ENCODE measurements around the gene DNAH11. TPM values are rescaled to one million over a fixed set of nuclear protein-coding genes. Genes with fewer than 3 reads are reported as not detected.

Gene DNAH11
- total RNA-seq, 1 donor from 2014 or later = 0.22 TPM

- no peak for DNase-seq
- TF ChIP-seq, protein P1, sequence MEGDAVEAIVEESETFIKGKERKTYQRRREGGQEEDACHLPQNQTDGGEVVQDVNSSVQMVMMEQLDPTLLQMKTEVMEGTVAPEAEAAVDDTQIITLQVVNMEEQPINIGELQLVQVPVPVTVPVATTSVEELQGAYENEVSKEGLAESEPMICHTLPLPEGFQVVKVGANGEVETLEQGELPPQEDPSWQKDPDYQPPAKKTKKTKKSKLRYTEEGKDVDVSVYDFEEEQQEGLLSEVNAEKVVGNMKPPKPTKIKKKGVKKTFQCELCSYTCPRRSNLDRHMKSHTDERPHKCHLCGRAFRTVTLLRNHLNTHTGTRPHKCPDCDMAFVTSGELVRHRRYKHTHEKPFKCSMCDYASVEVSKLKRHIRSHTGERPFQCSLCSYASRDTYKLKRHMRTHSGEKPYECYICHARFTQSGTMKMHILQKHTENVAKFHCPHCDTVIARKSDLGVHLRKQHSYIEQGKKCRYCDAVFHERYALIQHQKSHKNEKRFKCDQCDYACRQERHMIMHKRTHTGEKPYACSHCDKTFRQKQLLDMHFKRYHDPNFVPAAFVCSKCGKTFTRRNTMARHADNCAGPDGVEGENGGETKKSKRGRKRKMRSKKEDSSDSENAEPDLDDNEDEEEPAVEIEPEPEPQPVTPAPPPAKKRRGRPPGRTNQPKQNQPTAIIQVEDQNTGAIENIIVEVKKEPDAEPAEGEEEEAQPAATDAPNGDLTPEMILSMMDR (IDR thresholded peaks at IDR 0.05; ENCODE audit: partially characterized antibody, unreplicated experiment) = no peak
- peaks cover 1% of the 10 kb centered on the region for H3K9me3 Mint-ChIP-seq (ENCODE audit: unreplicated experiment)
- H3K4me1 Mint-ChIP-seq (ENCODE audit: low read depth, unreplicated experiment) = no peaks in the 10 kb centered on the region
- no peaks in the 10 kb centered on the region for H3K36me3 Mint-ChIP-seq (ENCODE audit: unreplicated experiment)
- H3K27me3 Mint-ChIP-seq (ENCODE audit: unreplicated experiment) = peaks cover 4% of the 10 kb centered on the region
- no peak overlapping the region for H3K27ac Mint-ChIP-seq (ENCODE audit: unreplicated experiment)
- H3K4me3 Mint-ChIP-seq (ENCODE audit: unreplicated experiment) = no peak overlapping the region
Observed at GRCh38 chr7:21908746-21909145, 365.9 kb downstream of the DNAH11 start.

DNA sequence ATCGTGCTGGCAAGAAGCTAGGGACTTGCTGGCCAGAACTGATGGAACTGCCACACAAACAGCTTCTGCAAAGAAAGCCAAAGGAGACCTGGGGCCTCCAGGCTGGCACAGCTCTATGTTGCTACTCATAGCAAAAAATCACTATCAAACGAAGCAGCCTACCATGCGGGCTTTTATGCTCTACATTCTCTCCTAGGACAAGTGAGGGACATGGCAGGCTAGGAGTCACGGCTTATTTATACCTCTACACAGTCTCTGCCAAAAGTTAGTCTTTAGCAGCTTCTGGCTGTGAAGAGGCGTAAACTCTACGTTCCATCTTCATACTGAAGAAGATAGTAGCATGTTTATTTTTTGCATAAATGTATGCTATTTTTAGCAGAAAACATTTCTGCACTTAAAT, 367.4 kb downstream of the DNAH11 start:
- H3K36me3 Mint-ChIP-seq (ENCODE audit: unreplicated experiment) = no peaks in the 10 kb centered on the region
- TF ChIP-seq, protein P1 (IDR thresholded peaks at IDR 0.05; ENCODE audit: partially characterized antibody, unreplicated experiment) = no peak
- peaks cover 4% of the 10 kb centered on the region for H3K27me3 Mint-ChIP-seq (ENCODE audit: unreplicated experiment)
- H3K27ac Mint-ChIP-seq (ENCODE audit: unreplicated experiment) = no peak overlapping the region
- no peaks in the 10 kb centered on the region for H3K4me1 Mint-ChIP-seq (ENCODE audit: low read depth, unreplicated experiment)
- H3K4me3 Mint-ChIP-seq (ENCODE audit: unreplicated experiment) = no peak overlapping the region
- no peak for DNase-seq
- no peaks in the 10 kb centered on the region for H3K9me3 Mint-ChIP-seq (ENCODE audit: unreplicated experiment)

GRCh38 chr7:21911341-21911875, 368.6 kb downstream of the DNAH11 start:
- no peak for DNase-seq
- Mint-ChIP-seq H3K4me1 (ENCODE audit: low read depth, unreplicated experiment) (no peaks in the 10 kb centered on the region), H3K4me3 (ENCODE audit: unreplicated experiment) (no peak overlapping the region), H3K27me3 (ENCODE audit: unreplicated experiment) (peaks cover 4% of the 10 kb centered on the region), H3K27ac (ENCODE audit: unreplicated experiment) (no peak overlapping the region), H3K9me3 (ENCODE audit: unreplicated experiment) (peaks cover 2% of the 10 kb centered on the region), H3K36me3 (ENCODE audit: unreplicated experiment) (no peaks in the 10 kb centered on the region)
- TF ChIP-seq, protein P1 (IDR thresholded peaks at IDR 0.05; ENCODE audit: partially characterized antibody, unreplicated experiment) = no peak

DNA sequence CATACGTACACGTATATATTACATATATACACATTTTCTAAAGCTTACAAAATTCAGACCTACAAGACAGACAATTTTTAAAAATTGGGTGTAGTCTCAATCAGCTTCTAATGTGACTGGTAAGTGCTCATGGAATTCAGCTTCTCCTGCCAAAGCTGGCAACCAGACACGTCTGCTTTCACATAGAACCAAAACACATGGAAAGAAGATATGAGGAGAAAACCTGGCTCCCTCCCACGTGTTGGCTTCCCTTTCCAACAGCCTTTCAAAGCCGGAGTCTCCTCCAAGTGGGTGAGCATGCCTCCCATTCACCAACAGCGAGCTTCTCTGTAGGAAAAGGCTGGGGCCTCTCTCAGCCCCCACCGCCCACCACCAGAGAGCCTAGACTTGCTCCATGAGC, 369.5 kb downstream of the DNAH11 start:
- no peak overlapping the region for H3K27ac Mint-ChIP-seq (ENCODE audit: unreplicated experiment)

More for the DNA sequence above, 369.5 kb downstream of the DNAH11 start:
- peaks cover 2% of the 10 kb centered on the region for H3K9me3 Mint-ChIP-seq (ENCODE audit: unreplicated experiment)
- H3K4me3 Mint-ChIP-seq (ENCODE audit: unreplicated experiment) = no peak overlapping the region
- no peaks in the 10 kb centered on the region for H3K4me1 Mint-ChIP-seq (ENCODE audit: low read depth, unreplicated experiment)
- TF ChIP-seq, protein P1 (IDR thresholded peaks at IDR 0.05; ENCODE audit: partially characterized antibody, unreplicated experiment) = no peak
- no peaks in the 10 kb centered on the region for H3K36me3 Mint-ChIP-seq (ENCODE audit: unreplicated experiment)
- peaks cover 4% of the 10 kb centered on the region for H3K27me3 Mint-ChIP-seq (ENCODE audit: unreplicated experiment)
- no peak for DNase-seq

Data from glutamatergic neuron (in vitro differentiated cells).